Measurements from ENCODE around the gene RBMS1. TPM values are rescaled to one million over a fixed set of nuclear protein-coding genes. Genes with fewer than 3 reads are reported as not detected.

The RBMS1 gene
- total RNA-seq, 1 experiment from 2014 or later, result 61.9 TPM

DNA sequence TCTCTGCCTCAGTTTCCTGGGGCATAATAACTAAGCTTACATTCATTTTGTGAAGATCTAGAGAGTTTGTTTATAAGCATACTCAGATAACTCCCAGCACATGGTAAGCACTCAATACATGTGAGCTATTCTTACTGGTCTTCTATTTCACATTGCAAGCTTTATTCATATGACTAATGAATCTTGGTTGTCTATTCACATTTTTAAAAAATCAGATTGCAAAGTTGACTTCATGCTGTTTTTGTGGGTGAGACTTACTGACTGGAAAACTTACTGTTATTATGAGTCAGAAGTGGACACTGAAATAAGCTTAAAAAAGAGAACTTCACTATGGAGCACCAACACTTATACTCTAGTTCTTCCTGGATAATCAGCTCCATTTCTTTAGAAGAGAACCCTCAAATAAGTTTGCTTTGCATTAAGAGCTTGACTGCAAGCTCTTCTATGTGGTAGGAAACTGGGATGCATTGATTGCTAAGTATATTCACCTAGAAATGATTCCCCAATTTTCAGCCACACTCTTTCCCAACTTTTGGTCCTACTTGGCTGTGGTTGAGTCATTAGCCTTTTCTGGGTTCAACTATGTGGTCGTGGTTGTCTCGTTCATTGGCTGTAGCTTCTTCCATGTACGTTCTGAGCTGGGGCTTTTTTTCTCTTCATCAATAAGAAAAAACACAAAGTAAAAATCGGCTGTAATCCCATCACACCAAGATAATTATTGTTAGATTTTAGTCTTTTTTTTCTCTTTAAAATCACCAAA lies 29.5 kb upstream of the RBMS1 start:
- no peaks in the 10 kb centered on the region for H3K9me3 Mint-ChIP-seq (ENCODE audit: low read depth, unreplicated experiment)
- intact Hi-C loops (cut with micrococcal nuclease; ENCODE audit: unreplicated experiment), result no loop called here
- no peaks in the 10 kb centered on the region for H3K27me3 Mint-ChIP-seq (ENCODE audit: unreplicated experiment)
- no peak overlapping the region for H3K27ac Mint-ChIP-seq (ENCODE audit: unreplicated experiment)
- TF ChIP-seq, protein P1, sequence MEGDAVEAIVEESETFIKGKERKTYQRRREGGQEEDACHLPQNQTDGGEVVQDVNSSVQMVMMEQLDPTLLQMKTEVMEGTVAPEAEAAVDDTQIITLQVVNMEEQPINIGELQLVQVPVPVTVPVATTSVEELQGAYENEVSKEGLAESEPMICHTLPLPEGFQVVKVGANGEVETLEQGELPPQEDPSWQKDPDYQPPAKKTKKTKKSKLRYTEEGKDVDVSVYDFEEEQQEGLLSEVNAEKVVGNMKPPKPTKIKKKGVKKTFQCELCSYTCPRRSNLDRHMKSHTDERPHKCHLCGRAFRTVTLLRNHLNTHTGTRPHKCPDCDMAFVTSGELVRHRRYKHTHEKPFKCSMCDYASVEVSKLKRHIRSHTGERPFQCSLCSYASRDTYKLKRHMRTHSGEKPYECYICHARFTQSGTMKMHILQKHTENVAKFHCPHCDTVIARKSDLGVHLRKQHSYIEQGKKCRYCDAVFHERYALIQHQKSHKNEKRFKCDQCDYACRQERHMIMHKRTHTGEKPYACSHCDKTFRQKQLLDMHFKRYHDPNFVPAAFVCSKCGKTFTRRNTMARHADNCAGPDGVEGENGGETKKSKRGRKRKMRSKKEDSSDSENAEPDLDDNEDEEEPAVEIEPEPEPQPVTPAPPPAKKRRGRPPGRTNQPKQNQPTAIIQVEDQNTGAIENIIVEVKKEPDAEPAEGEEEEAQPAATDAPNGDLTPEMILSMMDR (IDR thresholded peaks at IDR 0.05; ENCODE audit: unreplicated experiment), result no peak
- no peaks in the 10 kb centered on the region for H3K4me1 Mint-ChIP-seq (ENCODE audit: low read depth, unreplicated experiment)
- DNase-seq, result no peak
- no TSS peak for BruUV-seq (replicated peaks)
- CTCF ChIA-PET, result interaction anchor here (0.9 kb wide), 1 partner anchor 37 kb away, joined by 3 read pairs; no protein-coding TSS in a partner anchor
- H3K36me3 Mint-ChIP-seq (ENCODE audit: insufficient read depth, unreplicated experiment), result no peaks in the 10 kb centered on the region
- H3K4me3 Mint-ChIP-seq (ENCODE audit: low read depth, unreplicated experiment), result no peak overlapping the region

DNA sequence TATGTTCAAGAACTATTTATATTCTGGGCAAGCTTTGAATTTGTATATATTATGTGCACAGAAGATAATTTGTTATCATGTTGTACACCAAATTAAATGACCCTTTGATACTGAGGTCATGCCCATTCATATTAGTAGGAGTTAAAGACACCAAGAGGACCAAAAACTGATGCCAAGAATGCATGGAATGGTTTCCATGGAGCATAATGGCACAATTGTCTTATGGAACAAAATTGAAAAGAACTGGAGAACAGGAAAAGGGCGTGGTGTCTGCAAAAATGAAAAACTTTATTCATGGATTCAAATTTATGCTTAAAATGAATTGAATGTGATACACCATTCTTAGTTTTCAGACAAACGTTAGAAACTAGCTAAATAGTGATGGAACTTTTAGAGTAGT lies 24.1 kb upstream of the RBMS1 start:
- Mint-ChIP-seq H3K4me3 (ENCODE audit: low read depth, unreplicated experiment) (no peak overlapping the region), H3K4me1 (ENCODE audit: low read depth, unreplicated experiment) (peaks cover 19% of the 10 kb centered on the region), H3K27ac (ENCODE audit: unreplicated experiment) (no peak overlapping the region), H3K36me3 (ENCODE audit: insufficient read depth, unreplicated experiment) (no peaks in the 10 kb centered on the region), H3K9me3 (ENCODE audit: low read depth, unreplicated experiment) (no peaks in the 10 kb centered on the region), H3K27me3 (ENCODE audit: unreplicated experiment) (no peaks in the 10 kb centered on the region)
- CTCF ChIA-PET, result no interaction called here
- TF ChIP-seq, protein P1 (IDR thresholded peaks at IDR 0.05; ENCODE audit: unreplicated experiment), result no peak
- BruUV-seq (replicated peaks), result no TSS peak
- intact Hi-C loops (cut with micrococcal nuclease; ENCODE audit: unreplicated experiment), result no loop called here
- no peak for DNase-seq

DNA sequence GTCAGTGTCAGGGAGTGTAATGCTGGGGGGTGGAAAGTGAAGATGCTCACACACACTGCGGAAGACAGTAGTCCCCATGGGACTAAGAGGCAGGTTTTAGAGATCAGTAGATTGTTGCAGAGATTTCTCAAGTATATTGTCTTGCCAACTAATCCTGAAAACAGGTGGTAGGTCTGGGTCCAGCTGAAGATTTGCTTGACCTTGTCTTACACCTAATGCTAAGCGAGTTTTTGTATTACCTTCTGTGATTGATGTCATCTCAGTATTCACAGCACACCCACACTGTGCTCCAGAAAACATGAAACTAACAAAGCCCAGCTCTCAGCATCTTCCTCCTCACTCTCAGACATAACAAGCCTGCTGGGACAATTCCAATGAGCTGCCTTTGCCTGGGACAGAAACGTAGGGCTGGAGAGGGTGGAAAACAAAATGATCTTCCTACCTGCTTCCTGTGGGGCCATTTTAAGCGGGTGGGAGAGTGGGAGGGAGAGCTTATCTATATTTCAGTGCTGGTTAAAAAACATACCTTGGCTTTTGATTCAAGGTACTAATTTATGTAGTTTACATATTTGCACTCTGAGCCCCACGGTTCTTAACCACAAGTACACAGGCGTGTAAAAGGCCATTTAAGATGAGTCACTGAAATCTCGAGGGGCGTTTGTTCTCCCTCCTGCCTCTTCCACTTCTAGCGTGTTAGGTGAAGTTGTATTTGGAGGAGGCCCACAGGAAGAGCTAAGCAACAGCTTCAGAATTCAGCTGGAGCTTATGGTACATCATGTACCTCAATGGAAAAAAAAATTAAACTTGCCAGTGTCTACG lies 23.1 kb upstream of the RBMS1 start:
- BruUV-seq (replicated peaks), result no TSS peak
- TF ChIP-seq, protein P1 (IDR thresholded peaks at IDR 0.05; ENCODE audit: unreplicated experiment), result no peak
- Mint-ChIP-seq H3K4me3 (ENCODE audit: low read depth, unreplicated experiment) (no peak overlapping the region), H3K27ac (ENCODE audit: unreplicated experiment) (no peak overlapping the region), H3K36me3 (ENCODE audit: insufficient read depth, unreplicated experiment) (no peaks in the 10 kb centered on the region), H3K27me3 (ENCODE audit: unreplicated experiment) (no peaks in the 10 kb centered on the region), H3K9me3 (ENCODE audit: low read depth, unreplicated experiment) (no peaks in the 10 kb centered on the region), H3K4me1 (ENCODE audit: low read depth, unreplicated experiment) (peaks cover 19% of the 10 kb centered on the region)
- intact Hi-C loops (cut with micrococcal nuclease; ENCODE audit: unreplicated experiment), result no loop called here
- DNase-seq, result no peak
- CTCF ChIA-PET, result no interaction called here

DNA sequence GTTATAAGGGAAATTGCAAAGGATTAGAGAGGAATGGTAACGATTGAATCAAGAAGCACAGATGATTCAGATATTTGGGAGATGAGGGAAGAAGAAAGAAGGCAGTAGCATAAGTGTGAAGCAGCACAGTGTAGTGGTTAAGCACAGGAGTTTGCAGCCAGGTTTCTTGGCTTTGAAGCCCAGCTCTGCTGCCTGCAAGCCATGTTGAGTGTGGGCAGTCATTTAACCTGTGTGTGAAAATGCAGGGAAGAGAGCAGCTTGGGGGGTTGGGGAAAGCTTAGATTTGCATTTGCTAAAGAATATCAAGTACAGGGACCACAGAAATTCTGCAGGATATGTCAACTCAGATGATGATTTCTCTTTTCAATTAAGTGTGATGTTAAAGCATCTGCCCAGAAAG lies 21.5 kb upstream of the RBMS1 start:
- TF ChIP-seq, protein P1 (IDR thresholded peaks at IDR 0.05; ENCODE audit: unreplicated experiment), result no peak
- H3K4me3 Mint-ChIP-seq (ENCODE audit: low read depth, unreplicated experiment), result no peak overlapping the region
- H3K4me1 Mint-ChIP-seq (ENCODE audit: low read depth, unreplicated experiment), result peaks cover 19% of the 10 kb centered on the region
- H3K9me3 Mint-ChIP-seq (ENCODE audit: low read depth, unreplicated experiment), result no peaks in the 10 kb centered on the region
- no peaks in the 10 kb centered on the region for H3K27me3 Mint-ChIP-seq (ENCODE audit: unreplicated experiment)
- intact Hi-C loops (cut with micrococcal nuclease; ENCODE audit: unreplicated experiment), result no loop called here
- no peak for DNase-seq
- CTCF ChIA-PET, result no interaction called here
- no TSS peak for BruUV-seq (replicated peaks)
- no peaks in the 10 kb centered on the region for H3K36me3 Mint-ChIP-seq (ENCODE audit: insufficient read depth, unreplicated experiment)
- no peak overlapping the region for H3K27ac Mint-ChIP-seq (ENCODE audit: unreplicated experiment)

All from Calu3 (cell line).